Adrenal gland (tissue), 5 donors: ENCODE results near the gene ST7.

Experiments
- CTCF ChIP-seq, 6 experiments: fragments of 450-650 bp in 4 of 6; fragments of 200-600 bp in 2 of 6; sonication (generic) in 1 of 6; IDR thresholded peaks; 1 replicate in 5 of 6; 2 replicates in 1 of 6; pipeline versions ENCODE4 v1.5.1 to v1.8.0; 2016 to 2021; ENCODE audit warnings: antibody characterized with exemption in 6 of 6, mild to moderate bottlenecking in 2 of 6, moderate library complexity in 1 of 6
- POLR2A ChIP-seq, 2 donors: fragments of 450-650 bp; IDR thresholded peaks; one replicate each; pipeline ENCODE4 v1.6.1; 2017; ENCODE audit warnings: antibody characterized with exemption in 2 of 2, mild to moderate bottlenecking in 2 of 2, moderate library complexity in 1 of 2
- donor health status: DM: no; HTN: no; CAD: no.

DNA sequence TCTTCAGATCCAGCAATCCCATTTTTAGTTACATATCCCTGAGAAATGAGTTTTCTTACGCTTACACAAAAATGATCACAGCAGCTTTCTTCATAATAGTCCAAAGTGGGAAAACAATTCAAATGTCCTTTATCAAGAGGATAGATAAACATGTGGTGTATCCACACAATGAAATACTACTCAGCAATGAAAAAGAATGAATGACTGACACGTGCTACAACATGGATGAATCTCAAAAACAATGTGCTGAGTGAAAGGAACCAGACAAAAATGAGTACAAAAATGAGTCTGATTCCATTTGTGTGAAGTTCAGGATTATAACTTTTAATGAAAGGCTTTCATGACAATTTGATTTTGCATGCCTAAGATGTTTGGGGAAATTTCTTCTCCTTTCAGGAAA lies 230.4 kb downstream of the ST7 start:
- TF ChIP-seq CTCF (IDR thresholded peaks at IDR 0.05) (no peak), POLR2A (IDR thresholded peaks at IDR 0.05) (no peak)
